NCI-H82 (cell line): Measurements from ENCODE around the gene PTGER1.
"Not testable (repeated sequence)": the region's sequence is repeated elsewhere in the genome, so short reads cannot be mapped to it uniquely, and the experiment has no call there.

ENCODE experiments used
- DNase-seq: peaks from one replicate; lab custom pipeline; 2025; lab: John Stamatoyannopoulos, UW

Gene PTGER1, protein sequence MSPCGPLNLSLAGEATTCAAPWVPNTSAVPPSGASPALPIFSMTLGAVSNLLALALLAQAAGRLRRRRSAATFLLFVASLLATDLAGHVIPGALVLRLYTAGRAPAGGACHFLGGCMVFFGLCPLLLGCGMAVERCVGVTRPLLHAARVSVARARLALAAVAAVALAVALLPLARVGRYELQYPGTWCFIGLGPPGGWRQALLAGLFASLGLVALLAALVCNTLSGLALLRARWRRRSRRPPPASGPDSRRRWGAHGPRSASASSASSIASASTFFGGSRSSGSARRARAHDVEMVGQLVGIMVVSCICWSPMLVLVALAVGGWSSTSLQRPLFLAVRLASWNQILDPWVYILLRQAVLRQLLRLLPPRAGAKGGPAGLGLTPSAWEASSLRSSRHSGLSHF

DNA sequence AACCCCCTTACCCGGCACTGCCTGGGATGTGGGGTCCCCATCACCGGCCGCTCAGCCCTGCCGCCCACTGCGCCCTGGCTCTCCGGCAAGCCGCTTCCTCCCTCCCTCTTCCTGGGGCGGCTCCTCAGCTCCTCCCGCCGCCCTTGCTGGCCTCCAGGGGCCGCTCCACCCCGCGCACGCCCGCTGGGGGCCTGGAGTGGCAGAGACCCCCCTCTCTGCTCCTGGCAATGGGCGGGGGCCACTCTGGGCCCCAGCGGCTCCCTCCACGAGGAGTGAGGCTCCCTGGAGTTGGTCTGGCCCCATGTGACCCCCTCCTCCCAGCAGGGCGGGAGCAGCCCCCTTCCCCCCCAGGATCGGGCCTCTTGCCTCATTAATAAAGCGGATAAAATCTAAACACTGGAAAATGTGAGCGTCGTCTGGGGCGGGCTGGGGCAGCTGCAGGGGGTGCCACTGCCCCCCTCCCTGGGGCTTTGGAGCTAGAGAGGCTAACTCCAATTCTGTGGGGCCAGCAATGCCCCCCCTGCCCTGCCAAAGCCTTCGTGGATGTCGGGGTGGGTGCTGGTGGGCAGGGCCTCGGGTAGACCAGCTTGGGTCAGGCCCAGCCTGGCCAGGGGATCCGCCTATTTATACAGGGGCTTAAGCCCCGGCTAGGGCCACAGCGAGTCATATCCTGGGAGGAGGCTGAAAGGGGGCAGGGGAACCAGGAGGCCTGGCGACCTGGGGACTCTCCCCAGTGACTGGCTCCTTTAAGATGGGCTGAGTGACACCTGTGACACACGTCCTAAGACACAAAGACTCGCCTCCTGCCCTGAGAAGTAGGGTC is at the start of gene PTGER1:
Gene PTGER1 (minus strand): TSS at position 104 of the 823 bp plus-strand sequence. CDS start 1,034 bp downstream, outside the sequence.
- peak; percentile 90 for DNase-seq

GRCh38 chr19:14520543-14520942 is 45.4 kb upstream of the PTGER1 start:
- no peak for DNase-seq

- no peak for DNase-seq
Measured at GRCh38 chr19:14519860-14520407, 44.8 kb upstream of the PTGER1 start.

GRCh38 chr19:14519245-14519859 is 44.2 kb upstream of the PTGER1 start:
- DNase-seq, result no peak

DNA sequence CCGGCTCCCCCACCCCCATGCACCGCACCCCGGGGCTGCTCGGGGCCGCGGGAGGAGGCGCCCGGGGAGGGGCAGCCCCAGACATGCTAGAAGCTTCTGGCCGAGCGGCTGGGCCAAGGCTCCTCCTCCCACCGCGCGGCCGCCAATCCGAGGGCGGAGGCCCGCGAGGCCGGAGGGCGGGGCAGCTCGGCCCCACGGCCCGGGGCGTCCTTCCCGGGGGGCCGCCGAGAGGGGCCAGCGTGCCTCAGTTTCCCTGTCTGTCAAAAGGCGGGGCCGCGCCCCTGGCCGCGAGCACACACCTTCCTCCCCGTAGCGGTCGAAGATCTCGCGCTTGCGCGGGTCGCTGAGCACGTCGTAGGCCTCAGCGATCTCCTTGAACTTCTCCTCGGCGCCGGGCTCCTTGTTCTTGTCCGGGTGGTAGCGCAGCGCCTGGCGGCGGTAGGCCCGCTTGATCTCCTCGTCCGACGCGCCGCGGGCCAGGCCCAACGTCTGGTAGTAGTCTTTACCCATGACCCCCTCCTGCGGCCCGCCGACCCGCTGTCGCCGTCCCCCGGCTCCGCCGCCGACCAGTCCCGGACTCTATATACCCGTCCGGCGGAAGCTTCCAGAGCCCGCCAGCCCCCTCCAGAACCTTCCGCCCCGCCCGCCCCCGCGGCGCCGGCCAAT is 42.8 kb upstream of the PTGER1 start, which contains the start of gene DNAJB1:
Gene DNAJB1 (minus strand): TSS at position 558 of the 666 bp plus-strand sequence. CDS start 48 bp downstream, at position 510.
- DNase-seq, result peak; percentile 80

- peak; percentile 70 for DNase-seq
Measured at GRCh38 chr19:14517446-14517839, 42.3 kb upstream of the PTGER1 start.

DNA sequence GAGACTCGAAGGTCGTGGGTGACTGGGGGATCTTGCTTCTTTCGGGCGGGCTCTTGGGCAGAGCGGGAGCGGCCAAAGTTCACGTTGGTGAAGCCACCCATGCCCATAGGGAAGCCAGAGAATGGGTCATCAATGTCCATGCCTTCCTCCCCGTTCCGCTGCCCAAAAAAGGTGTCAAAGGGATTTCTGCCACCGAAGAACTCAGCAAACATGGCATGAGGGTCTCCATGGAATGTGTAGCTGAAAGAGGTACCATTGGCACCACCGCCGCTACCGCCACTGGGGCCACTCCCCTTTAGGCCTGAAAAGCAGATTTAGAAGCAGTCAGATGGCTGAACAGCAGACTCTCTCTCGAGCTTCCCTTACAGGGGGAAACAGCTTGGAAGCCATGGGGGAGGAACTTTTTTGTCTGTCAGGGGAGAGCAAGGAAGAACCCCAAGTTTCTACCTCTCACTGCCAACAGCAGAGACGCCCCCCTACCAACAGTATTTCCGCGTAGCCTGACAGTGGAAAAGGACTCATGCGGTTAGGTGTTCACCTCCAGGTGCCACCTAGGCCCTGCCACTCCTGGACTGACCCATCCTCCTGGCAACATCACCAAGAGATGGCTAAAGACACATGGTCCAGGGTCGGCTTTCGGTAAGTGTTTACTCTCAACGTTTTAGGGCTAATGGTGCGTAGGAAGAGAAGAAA is 41.7 kb upstream of the PTGER1 start:
- DNase-seq, result peak; percentile 55

DNA sequence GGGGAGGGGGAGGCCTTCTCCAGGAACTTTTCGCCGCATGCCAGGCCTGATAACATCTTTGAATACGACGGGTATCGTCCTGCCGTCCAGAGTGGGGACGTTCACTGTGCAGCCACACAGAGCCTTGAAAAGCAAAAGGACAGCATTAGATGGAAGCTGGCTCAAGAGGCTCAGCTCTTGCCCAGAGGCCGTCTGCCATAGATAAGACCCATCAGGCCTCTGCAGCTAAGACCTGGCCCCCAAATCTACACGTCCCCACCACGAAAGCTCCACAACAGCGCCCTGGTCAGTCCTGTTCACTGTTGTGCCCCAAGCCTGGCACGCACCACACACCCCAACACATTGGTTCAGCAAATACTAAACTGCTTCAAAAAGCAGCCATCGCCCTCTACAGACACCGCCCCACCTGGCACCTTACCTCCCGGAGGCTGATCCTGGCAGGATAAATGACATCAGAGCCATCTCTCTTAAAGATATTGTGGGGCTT is 40.9 kb upstream of the PTGER1 start:
- DNase-seq, result no peak

GRCh38 chr19:14515501-14516047 is 40.4 kb upstream of the PTGER1 start:
- no peak for DNase-seq

GRCh38 chr19:14514215-14514863 is 39.2 kb upstream of the PTGER1 start:
- no peak for DNase-seq

GRCh38 chr19:14512406-14512961 is 37.3 kb upstream of the PTGER1 start:
- no peak for DNase-seq

DNA sequence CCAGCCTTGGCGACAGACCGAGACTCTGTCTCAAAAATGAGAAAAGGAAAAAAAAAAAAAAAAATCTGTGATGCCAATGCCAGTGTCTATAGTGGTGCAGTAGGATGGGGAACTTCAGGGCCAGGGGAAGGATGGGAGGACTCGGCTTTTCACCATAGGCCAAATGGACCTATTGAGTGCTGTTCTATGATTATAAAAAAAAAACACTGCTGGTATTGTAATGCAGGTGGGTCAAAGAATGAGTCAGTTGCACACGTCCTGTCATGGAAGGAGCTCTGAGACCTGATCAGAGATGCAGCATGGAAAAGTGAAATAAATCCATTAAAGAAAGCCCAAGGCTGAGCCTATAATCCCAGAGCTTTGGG is 36.1 kb upstream of the PTGER1 start:
- DNase-seq, result peak; percentile 78

DNA sequence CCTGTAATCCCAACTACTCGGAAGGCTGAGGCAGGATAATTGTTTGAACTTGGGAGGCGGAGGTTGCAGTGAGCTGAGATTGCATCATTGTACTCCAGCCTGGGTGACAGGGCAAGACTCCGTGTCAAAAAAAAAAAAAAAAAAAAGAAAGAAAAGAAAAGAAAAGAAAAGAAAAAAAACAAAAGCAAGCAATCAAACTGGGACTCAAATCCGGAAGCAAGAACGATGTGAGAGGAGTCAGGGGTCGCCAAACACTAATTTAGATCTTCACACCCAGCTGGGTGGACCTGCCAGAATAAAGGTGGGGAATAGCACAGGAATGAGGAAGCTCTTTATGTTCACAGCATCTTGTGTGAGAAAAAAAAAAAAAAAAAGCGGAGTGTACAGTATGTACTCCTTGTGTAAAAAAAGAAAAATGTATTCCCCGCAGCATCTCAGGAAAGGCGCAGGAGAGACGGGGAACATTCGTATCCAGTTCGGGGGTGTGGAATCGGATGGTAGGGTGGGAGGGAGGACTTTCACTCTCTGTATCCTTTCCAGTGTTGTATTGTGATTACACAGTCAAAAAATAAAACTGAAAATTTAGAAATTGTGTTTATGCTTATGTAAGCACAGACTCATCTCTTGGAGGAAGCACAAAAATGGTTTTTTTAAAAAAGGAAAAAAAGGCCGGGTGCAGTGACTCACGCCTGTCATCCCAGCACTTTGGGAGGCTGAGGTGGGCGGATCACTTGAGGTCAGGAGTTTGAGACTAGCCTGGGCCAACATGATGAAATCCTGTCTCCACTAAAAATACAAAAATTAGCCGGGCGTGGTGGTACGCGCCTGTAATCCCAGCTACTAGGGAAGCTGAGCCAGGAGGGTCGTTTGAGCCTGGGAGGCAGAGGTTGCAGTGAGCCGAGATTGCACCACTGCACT is 35.4 kb upstream of the PTGER1 start:
- no peak for DNase-seq

- no peak for DNase-seq
Measured at GRCh38 chr19:14507704-14508542, 32.8 kb upstream of the PTGER1 start.

- DNase-seq, result peak; percentile 84
Measured at GRCh38 chr19:14505488-14506239, 30.5 kb upstream of the PTGER1 start.

GRCh38 chr19:14504575-14504974 is 29.4 kb upstream of the PTGER1 start:
- not testable (repeated sequence) for DNase-seq

DNA sequence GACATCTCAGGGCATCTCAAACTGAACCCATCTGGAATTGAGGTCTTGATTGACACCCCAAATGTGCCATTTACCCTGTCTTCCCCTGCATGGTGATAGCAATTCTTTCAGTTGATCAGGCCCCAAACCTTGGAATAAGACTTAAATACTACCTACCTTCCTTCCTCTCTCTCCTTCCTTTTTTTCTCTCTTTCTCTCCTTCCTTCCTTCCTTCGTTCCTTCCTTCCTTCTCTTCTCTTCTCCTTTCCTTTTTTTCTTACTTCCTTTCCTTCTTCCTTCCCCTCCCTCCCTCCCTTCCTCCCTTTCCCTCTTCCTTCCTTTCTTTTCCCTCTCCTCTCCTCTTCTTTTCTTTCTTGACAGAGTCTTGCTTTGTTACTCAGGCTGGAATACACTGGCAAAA is 28.1 kb upstream of the PTGER1 start:
- no peak for DNase-seq
